CD4-positive, alpha-beta T cell treated with Interleukin-15 for 1 hour (primary cell): ENCODE results near the gene C11orf52.
A peak's percentile ranks its signal among the peaks of the same experiment; 100 is the strongest.
"Not testable (repeated sequence)": the region's sequence is repeated elsewhere in the genome, so short reads cannot be mapped to it uniquely, and the experiment has no call there.

ENCODE experiments used
- DNase-seq: peaks from one replicate; pipeline ENCODE4 v3.0.0-alpha.2; 2020

The C11orf52 gene

DNA sequence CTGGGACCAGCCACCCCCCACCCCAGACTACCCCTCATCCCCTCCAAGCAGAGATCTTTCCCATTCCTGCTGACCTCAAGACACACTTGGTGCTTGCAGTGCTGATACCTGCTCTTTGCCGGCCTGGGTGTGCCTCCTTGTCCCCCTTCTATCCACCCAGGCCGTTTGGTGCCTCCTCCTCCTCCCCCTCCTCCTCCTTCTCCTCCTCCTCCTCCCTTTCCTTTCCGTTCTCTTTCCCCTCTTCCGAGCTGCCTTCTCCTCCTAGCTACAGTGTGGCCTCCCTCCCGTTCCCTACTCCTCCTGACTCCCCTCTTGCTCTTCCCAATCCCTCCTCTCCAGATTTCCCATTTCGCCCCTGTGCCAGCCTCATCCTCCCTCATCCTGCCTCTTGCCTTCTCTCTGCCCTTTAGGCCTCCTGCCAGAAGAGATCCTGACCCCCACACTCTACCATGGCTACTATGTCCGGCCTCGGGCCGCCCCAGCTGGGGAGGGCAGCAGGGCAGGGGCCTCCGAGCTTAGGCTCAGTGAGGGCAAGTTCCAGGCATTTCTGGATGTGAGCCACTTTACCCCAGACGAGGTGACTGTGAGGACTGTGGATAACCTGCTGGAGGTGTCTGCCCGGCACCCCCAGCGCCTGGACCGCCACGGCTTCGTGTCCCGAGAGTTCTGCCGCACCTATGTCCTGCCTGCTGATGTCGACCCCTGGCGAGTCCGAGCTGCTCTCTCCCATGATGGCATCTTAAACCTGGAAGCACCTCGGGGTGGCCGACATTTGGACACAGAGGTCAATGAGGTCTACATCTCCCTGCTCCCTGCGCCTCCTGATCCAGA lies 5.5 kb upstream of the C11orf52 start:
- DNase-seq, result no peak

DNA sequence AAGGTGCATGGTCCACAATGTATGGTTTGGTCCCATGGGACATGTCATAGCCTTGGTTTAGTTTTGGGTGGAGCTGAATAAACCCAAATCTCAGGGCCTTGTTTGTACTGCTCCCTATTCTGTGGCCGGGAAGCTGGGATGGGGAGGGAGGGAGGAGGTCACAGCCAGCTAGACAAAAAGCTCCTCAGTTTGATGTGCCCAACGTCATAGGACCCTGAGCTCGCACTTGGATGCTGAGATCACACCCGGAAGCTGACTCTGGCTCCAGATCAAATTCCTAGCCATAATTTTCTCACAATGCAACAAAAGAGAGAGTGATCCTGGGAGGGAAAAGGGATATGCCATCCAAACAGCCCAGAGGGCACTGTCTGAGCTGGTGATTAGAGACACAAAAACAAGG lies 4.7 kb upstream of the C11orf52 start:
- DNase-seq, result no peak

DNA sequence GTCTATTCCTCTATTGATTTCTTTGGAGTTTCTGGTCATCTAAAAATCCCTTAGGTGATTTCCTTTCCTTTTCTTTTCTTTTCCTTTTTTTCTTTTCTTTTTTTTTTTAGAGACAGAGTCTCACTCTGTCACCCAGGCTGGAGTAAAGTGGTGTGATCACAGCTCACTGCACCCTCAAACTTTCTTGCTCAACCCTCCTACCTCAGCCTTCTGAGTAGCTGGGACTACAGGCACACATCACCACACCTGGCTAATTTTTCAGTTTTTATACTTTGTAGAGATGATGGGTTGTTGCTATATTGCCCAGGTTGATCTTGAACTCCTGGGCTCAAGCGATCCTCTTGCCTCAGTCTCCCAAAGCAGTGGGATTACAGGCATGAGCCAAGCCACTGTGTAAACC lies 1.9 kb upstream of the C11orf52 start:
- DNase-seq, result no peak

DNA sequence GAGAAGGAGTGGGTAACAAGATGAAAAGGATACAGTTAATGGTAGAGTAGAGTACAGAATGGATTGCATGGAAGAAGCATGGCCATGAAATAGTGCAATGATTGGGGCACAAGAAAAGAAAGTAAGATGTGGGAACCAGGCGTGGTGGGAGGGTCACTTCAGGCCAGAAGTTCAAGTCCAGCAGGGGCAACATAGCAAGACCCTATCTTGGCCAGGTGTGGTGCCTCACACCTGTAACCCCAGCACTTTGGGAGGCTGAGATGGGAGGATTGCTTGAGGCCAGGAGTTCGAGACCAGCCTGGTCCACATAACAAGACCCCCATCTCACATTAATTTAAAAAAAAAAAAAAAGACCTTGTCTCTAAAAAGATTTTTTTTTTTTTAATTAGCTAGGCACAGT lies 1.4 kb upstream of the C11orf52 start:
- no peak for DNase-seq

DNA sequence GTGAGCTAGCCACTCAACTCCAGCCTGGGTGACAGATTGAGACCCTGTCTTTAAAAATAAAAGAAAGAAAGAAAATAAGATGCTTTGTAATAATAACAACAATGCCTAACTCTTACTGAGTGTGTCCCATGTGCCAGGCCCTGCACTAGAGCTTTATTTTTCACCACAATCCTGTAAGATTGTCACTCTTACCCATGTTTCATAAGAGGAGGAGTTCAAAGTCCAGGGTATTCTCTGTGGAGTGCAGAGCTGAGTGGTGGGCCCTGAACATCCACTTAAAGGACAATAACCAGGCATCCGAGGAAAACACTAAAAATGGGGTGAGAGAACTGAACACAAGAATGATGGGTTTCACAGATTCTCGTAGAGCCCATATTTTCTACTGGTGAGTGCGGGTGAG lies 925 bp upstream of the C11orf52 start:
- no peak for DNase-seq

DNA sequence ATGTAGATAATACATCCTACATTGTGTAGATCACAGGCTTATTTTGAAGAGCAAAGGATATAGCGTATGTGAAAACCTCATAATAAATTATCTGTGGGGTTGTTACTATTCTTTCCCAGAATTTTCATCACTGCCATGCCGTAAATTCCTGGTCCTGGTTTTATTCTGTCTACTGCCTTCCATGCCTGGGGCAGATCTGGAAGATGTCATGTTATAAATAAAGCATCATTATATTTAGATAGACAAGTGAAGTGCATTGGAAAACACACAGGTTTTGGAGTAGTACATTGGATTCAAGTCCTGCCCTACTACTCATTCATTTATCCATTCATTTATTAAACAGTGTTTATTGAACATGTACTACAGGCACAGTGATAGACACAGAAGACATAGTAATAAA lies 2.2 kb downstream of the C11orf52 start:
- no peak for DNase-seq

DNA sequence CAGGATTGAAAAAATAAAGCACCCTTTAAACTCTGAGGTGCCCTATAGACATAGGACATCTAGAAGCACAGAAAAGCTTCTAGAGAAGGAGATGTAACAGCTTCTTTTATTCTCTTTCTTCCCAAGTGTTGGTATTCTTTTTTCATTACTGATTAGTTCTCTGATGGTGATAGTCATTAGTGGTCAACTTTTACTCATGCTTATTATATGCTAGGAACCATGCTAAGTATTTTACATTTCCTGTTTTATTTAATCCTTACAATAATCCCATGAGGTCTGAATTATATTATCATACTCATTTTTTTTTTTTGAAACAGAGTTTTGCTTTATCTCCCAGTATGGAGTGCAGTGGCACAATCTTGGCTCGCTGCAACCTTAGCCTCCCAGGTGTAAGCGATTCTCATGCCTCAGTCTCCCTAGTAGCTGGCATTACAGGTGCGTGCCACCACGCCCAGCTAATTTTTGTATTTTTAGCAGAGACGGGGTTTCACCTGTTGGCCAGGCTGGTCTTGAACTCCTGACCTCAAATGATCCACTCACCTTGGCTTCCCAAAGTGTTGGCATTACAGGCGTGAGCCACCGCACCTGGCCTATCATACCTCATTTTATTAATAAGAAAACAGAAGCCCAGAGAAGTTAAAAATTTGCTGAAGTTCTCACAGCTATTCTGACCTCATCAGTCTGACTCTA lies 3.0 kb downstream of the C11orf52 start:
- DNase-seq, result no peak

DNA sequence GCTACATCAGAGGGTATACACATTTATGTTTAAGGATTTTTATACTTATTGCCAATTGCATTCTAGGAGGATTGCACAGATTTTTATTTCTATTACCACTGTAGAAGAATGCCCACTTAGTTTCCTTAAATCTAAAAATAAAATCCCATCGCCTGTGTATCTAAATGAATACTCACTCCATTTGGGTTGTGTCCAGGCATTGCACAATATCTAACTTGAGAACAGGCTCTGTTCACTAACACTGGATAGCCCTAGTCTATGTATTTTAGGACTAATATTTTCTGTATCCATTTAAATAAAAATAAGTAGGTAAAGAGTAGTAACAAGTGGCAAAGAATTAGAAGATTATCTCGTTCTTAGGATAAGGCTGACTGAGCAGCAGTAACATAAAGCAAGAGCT lies 4.1 kb downstream of the C11orf52 start:
- no peak for DNase-seq

DNA sequence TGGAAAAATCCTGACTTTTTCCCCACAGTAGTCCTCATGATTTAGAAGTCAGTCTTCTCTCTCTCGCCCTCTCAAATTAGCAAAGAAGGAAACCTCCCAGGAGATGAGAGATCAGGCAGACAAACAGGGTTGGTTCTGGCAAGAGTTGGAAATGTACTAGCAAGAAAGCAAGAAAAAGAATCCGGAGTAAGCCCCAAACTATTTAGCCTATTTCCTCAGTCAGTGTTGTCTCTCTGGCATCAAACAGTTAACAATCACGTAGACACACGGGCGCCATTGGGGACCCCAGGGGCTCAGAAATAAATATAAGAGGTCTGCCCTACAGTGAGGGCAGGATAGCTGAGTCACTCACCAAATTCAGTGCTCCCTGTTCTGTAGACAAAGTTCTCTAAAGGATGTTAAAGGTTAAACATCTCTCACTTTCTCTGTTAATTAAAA lies 4.7 kb downstream of the C11orf52 start:
- DNase-seq, result no peak

DNA sequence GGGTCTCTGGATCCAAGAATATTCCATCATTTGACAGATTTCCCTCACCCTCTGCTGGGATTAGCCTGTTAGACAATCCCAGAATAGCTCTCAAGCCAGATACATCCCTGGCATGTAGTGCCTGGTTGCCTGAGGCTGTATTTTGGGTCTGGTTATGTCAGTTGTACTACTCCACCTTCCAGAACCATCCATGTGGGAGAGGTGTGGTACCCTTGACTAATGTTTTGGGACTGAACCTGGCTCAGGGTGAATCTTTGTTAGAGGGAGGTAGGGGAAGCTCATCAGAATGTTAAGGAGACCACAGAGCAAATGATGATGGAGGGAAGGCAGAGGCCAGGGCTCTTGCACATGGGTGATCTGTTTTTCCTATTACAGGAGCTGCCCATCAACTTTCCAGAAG lies 5.2 kb downstream of the C11orf52 start:
- DNase-seq, result no peak

DNA sequence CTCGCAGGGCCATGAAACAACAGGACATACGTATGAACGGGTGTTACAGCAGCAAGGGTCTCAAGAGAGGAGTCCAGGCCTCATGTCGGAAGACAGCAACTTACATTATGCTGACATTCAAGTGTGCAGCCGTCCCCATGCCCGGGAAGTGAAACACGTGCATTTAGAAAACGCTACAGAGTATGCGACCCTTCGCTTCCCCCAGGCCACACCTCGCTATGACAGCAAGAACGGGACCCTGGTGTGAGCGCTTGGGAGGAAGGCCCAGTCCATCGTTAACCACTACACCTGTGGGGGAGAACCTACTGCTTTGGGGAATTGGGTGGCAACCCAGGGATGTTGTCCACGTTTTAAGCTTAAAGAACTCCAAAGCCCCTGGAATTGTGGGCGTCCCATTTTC lies 7.2 kb downstream of the C11orf52 start:
- no peak for DNase-seq

DNA sequence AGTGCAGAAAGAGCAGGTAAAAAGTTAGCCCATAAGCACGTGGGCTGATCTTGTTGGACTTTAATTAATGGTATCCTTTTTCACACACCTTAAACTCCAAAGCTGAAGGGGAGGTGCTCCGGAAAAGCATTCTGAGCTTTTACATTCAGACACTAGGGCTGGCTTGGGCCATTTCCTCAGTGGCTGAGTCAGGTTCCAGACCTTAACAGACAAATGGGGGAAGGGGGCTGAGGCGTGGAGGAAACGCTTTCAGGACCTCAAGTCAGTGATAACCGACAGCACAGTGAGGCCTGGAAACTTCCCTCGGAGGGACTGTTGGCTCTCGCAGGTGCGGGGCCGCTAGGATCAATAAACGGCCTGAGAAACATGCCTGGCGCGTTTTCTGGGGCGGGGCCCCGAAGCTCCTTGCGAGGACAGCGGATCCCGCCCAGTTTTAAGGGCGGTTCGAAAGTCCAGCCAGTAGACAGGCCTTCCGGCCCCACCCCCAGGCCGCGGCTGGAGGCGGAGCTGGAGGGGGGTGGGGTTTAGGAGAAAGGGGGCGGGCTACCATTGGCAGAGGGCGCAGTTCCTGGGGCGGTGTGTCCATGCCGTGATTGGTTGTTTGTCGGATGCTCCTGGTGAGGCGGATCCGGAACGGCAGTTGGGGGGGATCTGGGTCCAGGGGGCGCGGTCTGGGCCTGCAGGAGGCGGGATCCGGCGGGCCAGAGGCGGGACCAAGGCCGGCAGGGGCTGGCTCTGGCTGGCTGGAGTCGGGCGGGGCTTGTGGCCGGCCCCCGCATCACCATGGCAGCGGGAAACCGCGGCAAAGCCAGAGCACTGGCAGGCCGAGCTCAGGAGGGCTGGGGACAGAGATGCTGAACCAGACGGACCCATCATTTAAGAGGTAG lies 8.0 kb downstream of the C11orf52 start:
- DNase-seq, result peak; percentile 97

DNA sequence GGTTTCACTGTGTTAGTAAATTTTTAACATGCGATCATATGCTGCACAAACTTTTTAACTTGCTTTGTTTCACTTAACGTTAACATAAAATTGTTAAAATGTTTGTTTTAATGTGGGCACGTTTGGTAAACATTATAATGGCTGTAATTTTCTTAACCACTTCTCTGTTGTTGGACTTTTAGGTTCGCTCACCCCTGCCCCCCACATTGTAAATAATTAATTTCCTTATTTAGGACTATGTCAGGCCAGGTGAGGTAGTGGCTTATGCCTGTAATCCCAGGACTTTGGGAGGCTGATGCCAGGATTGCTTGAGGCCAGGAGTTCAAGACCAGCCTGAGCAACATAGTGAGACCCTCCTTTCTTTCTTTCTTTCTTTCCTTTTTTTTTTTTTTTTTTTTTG lies 11.8 kb downstream of the C11orf52 start:
- DNase-seq, result no peak

DNA sequence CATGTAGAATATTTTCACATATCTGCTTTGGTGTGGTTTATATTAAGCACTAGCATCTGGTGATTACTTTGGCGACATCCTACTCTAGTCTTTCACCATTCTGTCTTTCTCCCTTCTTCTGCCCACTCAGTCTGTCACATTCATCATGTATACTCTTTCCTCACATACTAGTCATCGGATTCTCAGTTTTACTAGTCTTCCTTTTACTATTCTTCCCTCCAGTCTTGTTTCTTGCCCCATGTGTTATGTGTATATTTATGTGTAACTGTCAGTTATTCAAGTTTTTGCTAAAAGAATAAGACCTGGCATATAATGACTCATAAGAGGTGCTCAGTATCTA lies 13.9 kb downstream of the C11orf52 start:
- no peak for DNase-seq

DNA sequence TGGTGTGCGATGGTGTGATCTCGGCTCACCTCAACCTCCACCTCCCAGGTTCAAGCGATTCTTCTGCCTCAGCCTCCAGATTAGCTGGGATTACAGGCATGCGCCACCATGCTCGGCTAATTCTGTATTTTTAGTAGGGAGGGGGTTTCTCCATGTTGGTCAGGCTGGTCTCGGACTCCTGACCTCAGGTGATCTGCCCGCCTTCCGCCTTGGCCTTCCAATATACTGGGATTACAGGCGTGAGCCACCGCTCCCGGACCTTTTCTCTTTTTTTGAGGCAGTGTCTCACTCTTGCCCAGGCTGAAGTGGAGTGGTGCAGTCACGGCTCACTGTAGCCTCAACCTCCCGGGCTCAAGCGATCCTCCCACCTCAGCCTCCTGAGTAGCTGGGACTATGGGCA lies 14.5 kb downstream of the C11orf52 start:
- DNase-seq, result not testable (repeated sequence)

DNA sequence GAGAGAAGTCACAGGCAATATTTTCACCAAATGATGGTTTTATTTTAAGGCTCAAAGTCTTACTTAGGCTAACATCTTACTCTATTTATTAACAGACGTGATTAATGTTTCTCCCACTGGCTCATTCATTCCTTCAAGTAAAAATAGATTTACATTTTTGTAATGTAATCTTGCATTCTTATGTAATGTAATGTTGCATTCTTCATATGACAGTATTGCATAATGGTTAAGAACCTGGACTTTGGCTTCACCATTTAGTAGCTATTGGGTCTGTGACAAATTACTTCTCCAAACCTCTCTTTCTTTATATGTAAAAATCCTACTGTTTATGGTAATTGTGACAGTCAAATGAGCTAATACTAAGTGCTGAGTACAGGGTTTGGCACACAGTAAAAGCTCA lies 15.2 kb downstream of the C11orf52 start:
- DNase-seq, result no peak

DNA sequence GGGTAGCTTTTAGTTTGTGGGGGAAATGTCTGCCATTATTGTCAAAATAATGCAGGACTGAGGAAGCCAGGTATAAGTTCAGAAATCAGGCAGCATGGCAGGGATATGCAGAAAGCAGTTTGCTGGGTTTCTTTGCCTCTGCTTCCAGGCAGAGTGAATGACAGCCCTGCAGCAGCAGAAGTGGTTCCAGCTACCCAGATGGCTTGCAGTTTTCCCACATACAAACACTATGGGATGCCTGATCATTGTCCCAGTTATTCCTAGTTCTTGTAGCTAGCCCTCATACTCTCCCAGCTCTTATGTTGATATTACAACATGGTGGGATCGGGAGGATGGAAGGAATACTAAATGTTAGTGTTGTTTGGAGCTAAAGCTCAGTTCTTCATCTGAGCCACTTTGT lies 15.6 kb downstream of the C11orf52 start:
- no peak for DNase-seq

DNA sequence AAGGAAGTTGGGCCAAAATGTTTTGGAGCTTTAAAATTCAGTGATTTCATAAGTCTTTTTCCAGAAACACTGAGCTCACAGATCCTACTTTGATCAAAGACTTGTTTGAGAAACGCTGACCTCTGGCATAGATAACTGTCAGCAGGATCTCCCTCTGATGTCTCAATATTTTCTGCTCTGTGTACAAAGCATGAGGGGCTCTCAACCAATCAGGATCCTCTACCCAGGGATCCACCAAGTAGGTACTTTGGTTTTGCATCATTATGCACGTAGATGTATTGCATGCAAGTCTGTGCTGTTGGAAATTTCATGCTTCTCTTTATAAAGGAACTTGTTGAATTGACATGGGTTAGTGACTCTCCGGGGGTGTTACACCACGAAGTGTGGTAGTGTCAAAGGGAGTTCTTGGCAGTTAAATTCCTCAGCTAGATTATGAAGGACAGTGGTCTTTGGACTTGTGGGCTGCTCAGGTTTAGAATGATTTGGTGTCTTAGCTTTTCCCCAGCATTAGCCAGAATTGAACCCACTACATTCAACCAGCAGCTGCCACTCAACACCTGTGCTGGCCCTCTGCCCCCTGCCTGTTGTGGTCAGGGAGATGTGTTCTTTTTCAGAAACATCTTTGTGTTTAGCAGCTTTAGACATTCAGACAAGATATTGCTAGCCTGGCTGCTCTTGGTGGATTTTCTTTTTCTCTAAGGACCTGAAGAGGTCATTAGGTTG lies 16.8 kb downstream of the C11orf52 start:
- no peak for DNase-seq

DNA sequence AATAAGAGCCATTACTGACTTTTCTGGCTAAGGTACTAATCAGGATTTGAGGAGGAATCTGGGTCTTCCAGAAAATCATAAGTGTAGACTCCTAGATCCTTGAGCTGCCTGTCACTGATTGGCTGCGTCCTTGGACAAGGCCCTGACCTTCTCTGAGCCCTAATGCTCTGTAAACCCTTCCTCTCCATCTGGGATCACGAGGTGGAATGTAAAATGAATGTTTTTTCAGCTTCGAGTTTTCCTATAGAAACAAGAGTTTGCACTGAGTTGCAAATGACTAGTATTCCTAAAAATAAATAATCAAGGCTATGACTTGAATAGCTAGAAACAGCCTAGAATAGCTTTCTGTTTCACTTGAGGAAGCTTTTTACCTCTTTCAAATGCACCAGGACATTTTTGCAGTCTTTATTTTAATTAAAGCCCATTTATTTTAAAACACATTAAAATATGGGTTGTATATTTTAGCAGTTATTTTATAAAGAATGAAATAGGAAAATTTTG lies 17.4 kb downstream of the C11orf52 start:
- DNase-seq, result no peak

DNA sequence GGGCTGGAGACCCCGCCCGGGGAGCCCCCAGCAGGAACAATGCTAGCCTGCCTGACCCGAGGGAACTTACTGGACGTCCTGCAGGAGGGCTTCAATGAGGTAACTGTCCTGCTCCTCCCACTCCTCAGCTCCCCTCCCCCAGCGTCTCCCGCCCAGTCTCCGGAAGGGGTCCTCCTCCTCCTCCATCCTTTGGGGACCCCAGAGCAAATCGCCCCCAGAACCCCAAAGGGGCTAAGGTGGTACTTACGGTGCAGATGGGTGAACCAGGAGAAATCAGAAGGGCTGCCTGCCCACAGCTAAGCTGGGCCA lies 18.7 kb downstream of the C11orf52 start:
- DNase-seq, result no peak

DNA sequence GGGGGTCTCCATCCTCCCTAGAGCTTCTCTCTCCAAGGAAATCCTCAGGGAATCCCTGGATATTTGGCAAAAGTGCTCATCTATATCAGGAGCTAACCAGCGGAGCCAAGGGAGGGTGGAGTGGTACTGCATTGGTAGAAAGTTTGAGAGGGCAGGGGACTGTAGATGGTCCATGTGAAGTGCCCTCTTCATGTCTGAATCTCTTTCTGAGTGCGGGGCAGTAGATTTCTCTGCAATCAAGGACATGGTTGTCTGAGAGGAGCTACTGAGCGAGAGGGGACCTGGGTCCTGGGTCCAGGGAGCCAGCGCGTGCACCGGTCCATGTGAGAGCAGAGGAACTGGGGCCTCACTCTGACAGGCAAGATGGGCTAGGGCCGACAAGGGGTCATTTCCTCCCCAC lies 19.1 kb downstream of the C11orf52 start:
- no peak for DNase-seq

DNA sequence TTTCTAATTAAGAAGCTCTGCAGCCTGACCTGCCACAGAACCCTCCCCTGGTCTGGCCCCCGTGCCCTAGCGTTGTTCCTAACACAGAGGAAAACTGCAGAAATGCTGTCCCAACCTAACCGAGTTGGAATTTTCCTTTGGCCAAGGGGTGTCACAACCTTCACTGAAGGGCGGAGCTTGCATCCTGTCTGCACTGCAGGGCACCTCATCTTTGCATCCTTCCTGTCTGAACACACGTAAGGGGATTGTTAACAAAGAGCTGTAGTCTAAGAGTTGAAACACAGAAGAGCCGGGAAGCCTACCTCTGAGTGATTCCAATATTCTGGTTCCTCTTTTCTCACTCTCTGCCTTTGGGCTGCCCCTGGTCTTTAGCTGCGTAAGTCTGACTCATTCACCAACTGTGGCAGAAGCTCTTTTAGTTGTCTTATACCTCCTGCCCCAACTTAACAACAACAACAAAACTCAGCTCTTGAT lies 20.0 kb downstream of the C11orf52 start:
- DNase-seq, result peak; percentile 53
